ENCODE measurements around the gene PANK2.

GRCh38 chr20:3867802-3868201, 21.4 kb upstream of the PANK2 start:
- TF ChIP-seq CTCF (IDR thresholded peaks at IDR 0.05; ENCODE audit: control extremely low read depth in 1 of 3, insufficient read depth in 1 of 3, low read depth in 1 of 3, low read length in 3 of 3) (no peak), RAD21 (IDR thresholded peaks at IDR 0.05 in 1 of 2, conservative IDR thresholded peaks at IDR 0.05 in 1 of 2; ENCODE audit: low read depth in 2 of 2, low read length in 2 of 2) (no peak), POU5F1 (IDR thresholded peaks at IDR 0.05; ENCODE audit: low read depth, low read length) (no peak), NRF1 (IDR thresholded peaks at IDR 0.05; ENCODE audit: low read depth, low read length) (no peak), CHD2 (IDR thresholded peaks at IDR 0.05; ENCODE audit: low read length) (no peak), SRF (IDR thresholded peaks at IDR 0.05; ENCODE audit: low read depth, low read length) (no peak), EP300 (IDR thresholded peaks at IDR 0.05; ENCODE audit: borderline replicate concordance in 1 of 2, low read depth in 2 of 2, low read length in 2 of 2) (no peak), YY1 (IDR thresholded peaks at IDR 0.05; ENCODE audit: low read depth, low read length) (no peak), USF2 (IDR thresholded peaks at IDR 0.05; ENCODE audit: low read length) (no peak), HDAC6 (IDR thresholded peaks at IDR 0.05; ENCODE audit: low read depth, low read length) (no peak), RXRA (IDR thresholded peaks at IDR 0.05; ENCODE audit: insufficient read depth, low read depth, low read length) (no peak), CREB1 (IDR thresholded peaks at IDR 0.05) (no peak)
